Ovary (tissue), 9 donors: Measurements from ENCODE around the gene GASK1A. TPM values are rescaled to one million over a fixed set of nuclear protein-coding genes. Genes with fewer than 3 reads are reported as not detected.

Experiments
- DNase-seq, 5 donors: peaks; one replicate each; pipeline ENCODE4 v3.0.0-alpha.2; 2019 to 2020
- H3K27ac ChIP-seq, 2 donors: fragments of 200-600 bp; one replicate each; pipeline versions ENCODE4 v1.5.1 to v1.8.0; 2019 to 2022
- H3K27me3 ChIP-seq: fragments of 200-600 bp; one replicate; pipeline ENCODE4 v1.8.0; 2022
- H3K36me3 ChIP-seq: fragments of 200-600 bp; sonication (generic); one replicate; pipeline ENCODE4 v1.5.1; 2019
- H3K4me1 ChIP-seq: one replicate; pipeline ENCODE4 v1.8.1; 2013; ENCODE audit warnings: mild to moderate bottlenecking, moderate library complexity; ENCODE audit not compliant: insufficient read depth
- H3K4me3 ChIP-seq: fragments of 200-600 bp; sonication (generic); one replicate; pipeline ENCODE4 v1.5.1; 2017
- H3K9me3 ChIP-seq, 2 donors: fragments of 200-600 bp in 1 of 2; sonication (generic) in 1 of 2; one replicate each; pipeline versions ENCODE4 v1.5.1 to v1.8.1; 2013 to 2019; ENCODE audit warnings: mild to moderate bottlenecking in 1 of 2, moderate library complexity in 1 of 2
- EP300 ChIP-seq: sonication (generic); formaldehyde crosslinking; IDR thresholded peaks from one replicate; pipeline ENCODE4 v1.6.1; 2017; ENCODE audit warnings: antibody characterized with exemption
- POLR2A ChIP-seq: fragments of 450-650 bp; IDR thresholded peaks from one replicate; pipeline ENCODE4 v1.6.1; 2017; ENCODE audit warnings: antibody characterized with exemption, mild to moderate bottlenecking, moderate library complexity
- WGBS, 3 donors: extraction: QIAGEN DNeasy Blood & Tissue Kit in 1 of 3; methylation state at CpG; one replicate each; pipeline versions ENCODE4 v1.1.5 to v1.1.7; 2013 to 2017; 5-methylcytosine and 5-hydroxymethylcytosine counted together
- intact Hi-C, 4 donors: fragments of 100-400 bp; cut with DNase I; formaldehyde crosslinking; loops; one replicate each; pipeline versions ENCODE4 v1.11.0 to v1.15.1; 2022 to 2023
- polyA plus RNA-seq, 2 donors: library from polyadenylated mRNA; stranded (reverse); fragments of 200-250 nt in 1 of 2; fragments of 350-450 nt in 1 of 2; fragmentation: Illumina TruSeq in 1 of 2; extraction: RNeasy Lipid Tissue Mini Kit (QIAGEN cat#74804) in 1 of 2; gene quantifications; one replicate each; pipeline ENCODE4 v1.2.3, GENCODE V29; 2013 to 2014
- total RNA-seq, 7 donors: library from RNA; depleted of rRNA in 2 of 7; stranded (reverse); fragments of >200 nt in 2 of 7; fragmentation: NEBNext Ultra II Directional in 3 of 7; extraction: Animal tissue kit (Norgen Biotek cat#: 25700) in 3 of 7; gene quantifications; one replicate each; pipeline versions ENCODE4 v1.1.0 to v1.2.4, GENCODE V29; 2016 to 2023
- TF ChIP-seq, protein P1 (sequence below), 3 donors: fragments of 450-650 bp in 2 of 3; fragments of 200-600 bp in 1 of 3; IDR thresholded peaks; one replicate each; pipeline versions ENCODE4 v1.5.1 to v1.8.0; 2016 to 2022; ENCODE audit warnings: antibody characterized with exemption in 3 of 3, mild to moderate bottlenecking in 1 of 3
- donor health status: DM: no; HTN: no; CAD: no; lungs with moderate emphysema.
- donor health status: DM: no; HTN: no; CAD: no.
- donor health status: Bipolar disorder and iron deficiency.
- donor health status: DM: yes; HTN: yes; CAD: no.
- donor health status: DM: no; HTN: no; CAD: no.
- donor health status: DM: yes; HTN: yes; CAD: no.

The GASK1A gene
- total and polyA plus RNA-seq, 9 donors = 5.4 to 41.3 (median 19.4) TPM

DNA sequence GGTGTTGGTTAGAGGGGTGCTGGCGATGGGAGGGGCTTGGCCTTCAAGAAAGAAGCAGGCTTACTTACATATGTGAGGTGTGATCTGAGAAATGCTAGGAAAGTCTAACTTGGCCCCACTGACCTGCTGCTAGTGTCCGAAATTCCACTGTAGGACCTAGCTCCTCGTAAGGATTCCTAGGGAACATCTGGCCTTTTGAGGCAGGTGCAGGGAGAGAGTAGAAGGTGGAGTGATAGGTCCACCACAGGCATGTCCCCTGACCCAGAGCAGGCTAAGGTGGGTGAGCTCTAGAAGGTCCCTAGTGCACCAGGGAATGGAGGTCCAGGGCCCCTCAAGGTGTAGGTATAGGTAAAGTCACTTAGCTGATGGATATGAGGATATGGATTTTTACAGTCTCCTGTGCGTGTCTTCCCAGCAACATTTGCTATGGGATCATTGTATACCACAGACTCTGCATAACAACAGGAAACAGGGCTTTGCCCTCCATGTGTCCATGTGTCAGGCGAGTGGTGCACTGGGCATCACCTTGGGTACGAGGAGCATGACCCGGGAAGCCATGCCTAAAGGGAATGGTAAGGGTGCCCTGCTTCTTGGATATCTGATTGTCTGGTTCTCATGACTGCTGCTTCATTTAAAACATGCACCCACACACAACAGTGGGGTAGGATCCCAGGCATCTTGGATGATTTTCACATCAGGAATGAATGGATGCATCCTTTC lies 94.2 kb downstream of the GASK1A start:
- TF ChIP-seq POLR2A (no peak), EP300 (no peak)
- TF ChIP-seq, protein P1, sequence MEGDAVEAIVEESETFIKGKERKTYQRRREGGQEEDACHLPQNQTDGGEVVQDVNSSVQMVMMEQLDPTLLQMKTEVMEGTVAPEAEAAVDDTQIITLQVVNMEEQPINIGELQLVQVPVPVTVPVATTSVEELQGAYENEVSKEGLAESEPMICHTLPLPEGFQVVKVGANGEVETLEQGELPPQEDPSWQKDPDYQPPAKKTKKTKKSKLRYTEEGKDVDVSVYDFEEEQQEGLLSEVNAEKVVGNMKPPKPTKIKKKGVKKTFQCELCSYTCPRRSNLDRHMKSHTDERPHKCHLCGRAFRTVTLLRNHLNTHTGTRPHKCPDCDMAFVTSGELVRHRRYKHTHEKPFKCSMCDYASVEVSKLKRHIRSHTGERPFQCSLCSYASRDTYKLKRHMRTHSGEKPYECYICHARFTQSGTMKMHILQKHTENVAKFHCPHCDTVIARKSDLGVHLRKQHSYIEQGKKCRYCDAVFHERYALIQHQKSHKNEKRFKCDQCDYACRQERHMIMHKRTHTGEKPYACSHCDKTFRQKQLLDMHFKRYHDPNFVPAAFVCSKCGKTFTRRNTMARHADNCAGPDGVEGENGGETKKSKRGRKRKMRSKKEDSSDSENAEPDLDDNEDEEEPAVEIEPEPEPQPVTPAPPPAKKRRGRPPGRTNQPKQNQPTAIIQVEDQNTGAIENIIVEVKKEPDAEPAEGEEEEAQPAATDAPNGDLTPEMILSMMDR (IDR thresholded peaks at IDR 0.05) = no peak
- H3K27me3 ChIP-seq = no peaks in the 10 kb centered on the region
- intact Hi-C loops = no loop called here
- H3K27ac ChIP-seq = no peak overlapping the region
- H3K9me3 ChIP-seq = no peaks in the 10 kb centered on the region
- peaks cover 5% of the 10 kb centered on the region for H3K4me1 ChIP-seq
- WGBS, 3 donors = 89 to 92% (median 90%) methylated on average over 7 of the region's 7 CpGs
- H3K36me3 ChIP-seq = no peaks in the 10 kb centered on the region
- DNase-seq = no peak
- no peak overlapping the region for H3K4me3 ChIP-seq

DNA sequence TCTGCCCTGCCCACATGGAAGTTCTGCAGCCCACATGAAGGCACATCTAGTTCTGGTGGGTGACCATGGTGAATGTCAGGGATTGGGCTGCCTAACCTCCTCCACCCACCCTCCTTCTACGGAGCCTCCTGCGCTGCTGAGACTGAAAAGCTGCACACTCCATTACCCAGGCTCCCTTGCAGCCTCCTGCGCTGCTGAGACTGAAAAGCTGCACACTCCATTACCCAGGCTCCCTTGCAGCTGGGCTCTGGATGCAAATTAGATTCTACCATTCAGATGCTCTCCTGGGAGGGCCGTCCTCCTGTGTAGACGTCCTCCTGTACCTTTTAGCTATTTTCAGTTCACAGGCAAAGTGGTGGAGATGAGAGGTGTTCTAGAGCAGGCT lies 94.7 kb downstream of the GASK1A start:
- TF ChIP-seq, protein P1 (IDR thresholded peaks at IDR 0.05) = no peak
- no peak overlapping the region for H3K4me3 ChIP-seq
- 80 to 86% (median 83%) methylated on average over 5 of the region's 5 CpGs for WGBS, 3 donors

DNA sequence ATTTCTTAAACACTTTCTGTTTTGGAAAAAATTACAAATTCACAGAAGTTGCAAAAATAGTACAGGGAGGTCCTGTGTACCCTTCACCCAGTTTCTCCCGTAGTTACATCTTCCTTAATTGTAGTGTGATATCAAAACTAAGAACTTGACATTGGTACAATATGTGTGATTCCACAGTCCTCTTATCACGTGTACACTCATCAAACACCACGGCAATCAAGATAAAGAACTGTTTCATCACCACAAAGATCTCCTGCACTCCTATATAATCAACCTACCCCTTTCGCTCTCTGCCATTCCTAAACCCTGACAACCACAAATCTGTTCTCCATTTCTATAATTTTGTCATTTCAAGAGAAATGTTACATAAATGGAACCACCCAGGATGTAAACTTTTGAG lies 95.4 kb downstream of the GASK1A start:
- intact Hi-C loops = no loop called here
- no peak for DNase-seq
- Histone ChIP-seq H3K36me3 (no peaks in the 10 kb centered on the region), H3K4me1 (peaks cover 5% of the 10 kb centered on the region), H3K9me3 (no peaks in the 10 kb centered on the region), H3K27ac (no peak overlapping the region), H3K4me3 (no peak overlapping the region), H3K27me3 (no peaks in the 10 kb centered on the region)
- 43 to 50% (median 45%) methylated on average over 4 of the region's 4 CpGs for WGBS, 3 donors
- TF ChIP-seq, protein P1 (IDR thresholded peaks at IDR 0.05) = no peak
- TF ChIP-seq POLR2A (no peak), EP300 (no peak)

More for the DNA sequence above, 94.7 kb downstream of the GASK1A start:
- H3K36me3 ChIP-seq = no peaks in the 10 kb centered on the region
- H3K27ac ChIP-seq = no peak overlapping the region
- no peaks in the 10 kb centered on the region for H3K27me3 ChIP-seq
- intact Hi-C loops = no loop called here
- H3K4me1 ChIP-seq = peaks cover 5% of the 10 kb centered on the region
- DNase-seq = no peak
- H3K9me3 ChIP-seq = no peaks in the 10 kb centered on the region

DNA sequence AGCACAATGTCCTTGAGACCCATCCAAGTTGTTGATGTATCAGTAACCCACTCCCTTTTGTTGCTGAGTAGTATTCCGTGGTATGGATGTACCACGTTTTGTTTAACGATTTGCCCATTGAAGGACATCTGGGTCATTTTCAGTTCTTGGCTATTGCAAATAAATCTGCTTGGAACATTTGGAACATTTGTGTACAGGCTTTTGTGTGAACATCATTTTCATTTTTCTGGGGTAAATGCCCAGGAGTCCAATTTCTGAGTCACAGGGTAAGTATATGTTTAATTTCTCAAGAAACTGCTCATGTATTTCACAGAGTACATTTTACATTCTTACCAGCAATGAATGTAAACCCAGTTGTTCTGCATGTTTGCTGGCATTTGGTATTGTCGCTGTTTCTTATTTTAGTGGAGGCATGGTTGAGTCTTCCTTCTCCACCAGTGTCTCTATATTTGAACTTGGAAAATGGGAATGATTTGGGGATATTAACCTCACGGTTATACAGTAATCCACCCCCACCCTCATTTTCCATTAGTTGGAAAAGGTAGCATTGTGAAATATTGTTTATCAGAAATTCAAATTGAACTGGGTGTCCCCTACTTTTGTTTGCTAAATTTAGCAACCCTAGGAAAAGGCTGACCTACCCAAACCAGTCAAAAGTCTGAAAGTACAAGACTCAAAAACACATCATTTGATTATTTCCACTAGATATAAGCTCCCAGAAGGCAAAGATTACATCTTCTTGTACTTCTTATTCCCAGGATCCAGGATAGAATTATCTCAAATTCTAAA lies 96.0 kb downstream of the GASK1A start:
- intact Hi-C loops = no loop called here
- TF ChIP-seq, protein P1 (IDR thresholded peaks at IDR 0.05) = no peak
- no peak for TF ChIP-seq EP300
- no peak for TF ChIP-seq POLR2A
- no peaks in the 10 kb centered on the region for H3K36me3 ChIP-seq

More for the DNA sequence above, 96.0 kb downstream of the GASK1A start:
- H3K4me3 ChIP-seq = no peak overlapping the region
- peaks cover 5% of the 10 kb centered on the region for H3K4me1 ChIP-seq
- DNase-seq = no peak
- H3K27me3 ChIP-seq = no peaks in the 10 kb centered on the region
- WGBS, 3 donors = 64 to 72% (median 66%) methylated on average over 5 of the region's 5 CpGs
- H3K27ac ChIP-seq = no peak overlapping the region
- no peaks in the 10 kb centered on the region for H3K9me3 ChIP-seq
